Measurements from ENCODE around the gene DNER.

- TF ChIP-seq CTCF (IDR thresholded peaks at IDR 0.05; ENCODE audit: low read depth, low read length) (no peak), POLR2A (IDR thresholded peaks at IDR 0.05; ENCODE audit: extremely low read depth, insufficient read length) (no peak), MAX (IDR thresholded peaks at IDR 0.05; ENCODE audit: low read depth, low read length) (no peak), MYC (IDR thresholded peaks at IDR 0.05; ENCODE audit: low read depth, low read length) (no peak)
Observed at GRCh38 chr2:229335330-229335729, 379.0 kb downstream of the DNER start.

All from NB4 (cell line).